Keratinocyte (primary cell): ENCODE results near the gene CACNA2D2. TPM values are rescaled to one million over a fixed set of nuclear protein-coding genes. Genes with fewer than 3 reads are reported as not detected.

Experiments used
- DNase-seq: peaks from one replicate; pipeline ENCODE4 v3.0.0-alpha.2; 2011; ENCODE audit warnings: low read depth, missing footprints, low spot score
- FAIRE-seq: peaks from 2 replicates; lab custom pipeline; 2011; peaks lifted over from hg19 to GRCh38; lab: Jason Lieb, UNC
- H2AFZ ChIP-seq: 2 replicates; pipeline ENCODE4 v1.6.0; 2012; ENCODE audit warnings: low read length, control low read depth, inconsistent platforms; ENCODE audit not compliant: control insufficient read depth
- H3K27ac ChIP-seq: 2 replicates; pipeline ENCODE4 v1.5.1; 2011; ENCODE audit warnings: low read length; ENCODE audit not compliant: control insufficient read depth, insufficient read depth
- H3K27me3 ChIP-seq: 3 replicates; pipeline ENCODE4 v1.6.0; 2011; ENCODE audit warnings: low read length; ENCODE audit not compliant: control insufficient read depth, insufficient read depth; ENCODE audit errors: extremely low read depth
- H3K36me3 ChIP-seq, 2 experiments: 2 replicates in 1 of 2; 3 replicates in 1 of 2; pipeline ENCODE4 v1.5.1; 2011; ENCODE audit warnings: low read length in 2 of 2, mild to moderate bottlenecking in 1 of 2; ENCODE audit not compliant: control insufficient read depth in 2 of 2, insufficient read depth in 2 of 2; ENCODE audit errors: extremely low read depth in 1 of 2
- H3K4me1 ChIP-seq: 3 replicates; pipeline ENCODE4 v1.5.1; 2011; ENCODE audit warnings: low read length; ENCODE audit not compliant: control insufficient read depth, insufficient read depth; ENCODE audit errors: extremely low read depth
- H3K4me2 ChIP-seq: 3 replicates; pipeline ENCODE4 v1.6.0; 2011; ENCODE audit warnings: low read depth, low read length; ENCODE audit not compliant: control insufficient read depth, insufficient read depth; ENCODE audit errors: extremely low read depth
- H3K4me3 ChIP-seq, 3 experiments: fragments of 200-600 bp in 1 of 3; sonication (generic) in 1 of 3; 2 replicates in 2 of 3; 3 replicates in 1 of 3; pipeline ENCODE4 v1.5.1; 2011 to 2016; ENCODE audit warnings: low read length in 3 of 3, mild to moderate bottlenecking in 3 of 3, control low read depth in 2 of 3, inconsistent platforms in 1 of 3, low read depth in 1 of 3, mixed read lengths in 1 of 3, mixed run types in 1 of 3, moderate library complexity in 1 of 3; ENCODE audit not compliant: control insufficient read depth in 2 of 3, insufficient read depth in 2 of 3; ENCODE audit errors: extremely low read depth in 1 of 3
- H3K79me2 ChIP-seq: 2 replicates; pipeline ENCODE4 v1.6.0; 2012; ENCODE audit warnings: low read length; ENCODE audit not compliant: control insufficient read depth, insufficient read depth
- H3K9ac ChIP-seq: 3 replicates; pipeline ENCODE4 v1.6.0; 2011; ENCODE audit warnings: low read length; ENCODE audit not compliant: control insufficient read depth, insufficient read depth; ENCODE audit errors: extremely low read depth
- H3K9me1 ChIP-seq: 3 replicates; pipeline ENCODE4 v1.6.0; 2011; ENCODE audit warnings: low read length; ENCODE audit not compliant: control insufficient read depth, insufficient read depth; ENCODE audit errors: extremely low read depth
- H3K9me3 ChIP-seq: 2 replicates; pipeline ENCODE4 v1.5.1; 2012; ENCODE audit warnings: low read depth, low read length; ENCODE audit not compliant: control insufficient read depth
- H4K20me1 ChIP-seq: 3 replicates; pipeline ENCODE4 v1.6.0; 2011; ENCODE audit warnings: low read length; ENCODE audit not compliant: control insufficient read depth, insufficient read depth; ENCODE audit errors: extremely low read depth
- CTCF ChIP-seq, 3 experiments: IDR thresholded peaks in 1 of 3; conservative IDR thresholded peaks in 1 of 3; optimal IDR thresholded peaks in 1 of 3; 2 replicates in 2 of 3; 3 replicates in 1 of 3; pipeline versions ENCODE3 to v1.5.1; 2011; ENCODE audit warnings: low read length in 3 of 3, mild to moderate bottlenecking in 3 of 3, moderate library complexity in 2 of 3, control low read depth in 1 of 3, inconsistent platforms in 1 of 3; ENCODE audit not compliant: insufficient read depth in 2 of 3; ENCODE audit errors: extremely low read depth in 1 of 3
- EZH2 ChIP-seq: IDR thresholded peaks from one replicate; pipeline ENCODE4 v1.6.1; 2012; ENCODE audit warnings: inconsistent platforms, mild to moderate bottlenecking, low read length, moderate library complexity
- dilution Hi-C: fragments of 300-500 bp; cut with MboI; formaldehyde crosslinking; loops from one replicate; pipeline ENCODE4 v1.7.0; 2020; ENCODE audit warnings: low sequenced_read_pairs; ENCODE audit not compliant: extremely low pct_ligation_motif_present
- polyA plus RNA-seq, 5 experiments: library from polyadenylated mRNA; depleted of rRNA in 3 of 5; stranded (reverse) in 3 of 5; stranded (forward) in 1 of 5; unstranded in 1 of 5; fragments of >200 nt; gene quantifications; 1 replicate in 1 of 5; 2 replicates in 3 of 5; 3 replicates in 1 of 5; pipeline versions ENCODE4 v1.2.1 to v1.2.3, GENCODE V29; 2011 to 2012; ENCODE audit warnings: missing spikeins in 2 of 5, low read depth in 1 of 5, low replicate concordance in 1 of 5

CACNA2D2 gene
- polyA plus RNA-seq, 1 donor (not counting 4 experiments of a cell fraction or from before 2014, with no cell fraction given): 0.04 TPM

GRCh38 chr3:50415061-50415460 is 88.4 kb downstream of the CACNA2D2 start:
- Histone ChIP-seq H3K36me3 (no peaks in the 10 kb centered on the region), H3K9ac (no peak overlapping the region), H3K4me1 (peaks cover 2% of the 10 kb centered on the region), H4K20me1 (no peaks in the 10 kb centered on the region), H3K9me3 (no peaks in the 10 kb centered on the region), H3K79me2 (no peaks in the 10 kb centered on the region), H3K27ac (no peak overlapping the region), H3K4me2 (no peak overlapping the region), H3K4me3 (no peak overlapping the region), H3K9me1 (no peaks in the 10 kb centered on the region), H2AFZ (no peak overlapping the region), H3K27me3 (peaks cover 14% of the 10 kb centered on the region)
- FAIRE-seq: no peak
- dilution Hi-C loops: no loop called here
- TF ChIP-seq CTCF (optimal IDR thresholded peaks at IDR 0.05 in 1 of 3, IDR thresholded peaks at IDR 0.05 in 1 of 3, conservative IDR thresholded peaks at IDR 0.05 in 1 of 3; ENCODE audit: extremely low read depth in 1 of 3, insufficient read depth in 2 of 3, low read length in 3 of 3) (peak; percentile 11 to 31 (median 24)), EZH2 (no peak)
- no peak for DNase-seq

- no peaks in the 10 kb centered on the region for H3K79me2 ChIP-seq
- H3K9me3 ChIP-seq: no peaks in the 10 kb centered on the region
- H3K9ac ChIP-seq: no peak overlapping the region
- no peaks in the 10 kb centered on the region for H3K9me1 ChIP-seq
- DNase-seq: no peak
- dilution Hi-C loops: no loop called here
- peaks cover 14% of the 10 kb centered on the region for H3K27me3 ChIP-seq
- no peak for FAIRE-seq
- TF ChIP-seq EZH2 (no peak), CTCF (optimal IDR thresholded peaks at IDR 0.05 in 1 of 3, IDR thresholded peaks at IDR 0.05 in 1 of 3, conservative IDR thresholded peaks at IDR 0.05 in 1 of 3; ENCODE audit: extremely low read depth in 1 of 3, insufficient read depth in 2 of 3, low read length in 3 of 3) (no peak)
- peaks cover 2% of the 10 kb centered on the region for H3K4me1 ChIP-seq
- no peaks in the 10 kb centered on the region for H3K36me3 ChIP-seq
- no peak overlapping the region for H2AFZ ChIP-seq
- H3K4me3 ChIP-seq: no peak overlapping the region
- H3K4me2 ChIP-seq: no peak overlapping the region
- H3K27ac ChIP-seq: no peak overlapping the region
- H4K20me1 ChIP-seq: no peaks in the 10 kb centered on the region
Observed at GRCh38 chr3:50414616-50415015, 88.8 kb downstream of the CACNA2D2 start.
